ENCODE data around the gene EPHA10. TPM values are rescaled to one million over a fixed set of nuclear protein-coding genes. Genes with fewer than 3 reads are reported as not detected.
"Not testable (repeated sequence)": the region's sequence is repeated elsewhere in the genome, so short reads cannot be mapped to it uniquely, and the experiment has no call there.

Gene EPHA10
- total and polyA plus RNA-seq, 2 experiments from 2014 or later = not detected

- Histone ChIP-seq H4K20me1 (ENCODE audit: insufficient read depth) (no peaks in the 10 kb centered on the region), H3F3A (ENCODE audit: insufficient read depth) (no peaks in the 10 kb centered on the region), H2AFZ (no peak overlapping the region), H3K4me2 (ENCODE audit: unreplicated experiment) (no peak overlapping the region), H3K9me2 (ENCODE audit: insufficient read depth) (no peaks in the 10 kb centered on the region), H3K79me2 (ENCODE audit: insufficient read depth) (no peaks in the 10 kb centered on the region), H3K9me3 (ENCODE audit: low read depth) (no peaks in the 10 kb centered on the region), H3K27me3 (replicated peaks; ENCODE audit: insufficient read depth) (no peaks in the 10 kb centered on the region; the same call in 1 of the 2 replicates), H3K4me3 (no peak overlapping the region), H3K36me3 (ENCODE audit: low read depth) (no peaks in the 10 kb centered on the region), H3K9ac (no peak overlapping the region), H3K4me1 (ENCODE audit: insufficient read depth) (no peaks in the 10 kb centered on the region), H3K27ac (no peak overlapping the region)
- TF ChIP-seq EZH2phosphoT487 (IDR thresholded peaks at IDR 0.05; ENCODE audit: insufficient read depth, low read depth) (no peak), EZH2 (IDR thresholded peaks at IDR 0.05; ENCODE audit: insufficient read depth, poor library complexity, severe bottlenecking) (no peak)
- in situ Hi-C loops (cut with MboI) = no loop called here
- WGBS, 2 experiments (ENCODE audit: low coverage in 1 of 2, low lambda C conversion rate in 2 of 2, missing lambda C conversion rate in 2 of 2) = 48 to 49% methylated on average over 4 of the region's 4 CpGs
- no peak for DNase-seq
Observed at GRCh38 chr1:37776946-37777516, 12.1 kb upstream of the EPHA10 start.

GRCh38 chr1:37771440-37771839, 6.5 kb upstream of the EPHA10 start:
- H3K27ac ChIP-seq; H3K4me2 ChIP-seq (ENCODE audit: unreplicated experiment); H3K79me2 ChIP-seq (ENCODE audit: insufficient read depth); H2AFZ ChIP-seq; H4K20me1 ChIP-seq (ENCODE audit: insufficient read depth); H3K9ac ChIP-seq; H3K9me3 ChIP-seq (ENCODE audit: low read depth); H3K4me1 ChIP-seq (ENCODE audit: insufficient read depth); H3K4me3 ChIP-seq; H3K36me3 ChIP-seq (ENCODE audit: low read depth); H3F3A ChIP-seq (ENCODE audit: insufficient read depth); H3K9me2 ChIP-seq (ENCODE audit: insufficient read depth); DNase-seq; in situ Hi-C loops (cut with MboI): not testable (repeated sequence)
- H3K27me3 ChIP-seq (replicated peaks; ENCODE audit: insufficient read depth) = peaks cover 32% of the 10 kb centered on the region

- no peaks in the 10 kb centered on the region for H3F3A ChIP-seq (ENCODE audit: insufficient read depth)
- no peaks in the 10 kb centered on the region for H3K9me2 ChIP-seq (ENCODE audit: insufficient read depth)
- no peaks in the 10 kb centered on the region for H3K4me1 ChIP-seq (ENCODE audit: insufficient read depth)
- peaks cover 50% of the 10 kb centered on the region for H3K27me3 ChIP-seq (replicated peaks; ENCODE audit: insufficient read depth)
- in situ Hi-C loops (cut with MboI) = no loop called here
- 12 to 13% methylated on average over 2 of the region's 2 CpGs for WGBS, 2 experiments (ENCODE audit: low coverage in 1 of 2, low lambda C conversion rate in 2 of 2, missing lambda C conversion rate in 2 of 2)
- H4K20me1 ChIP-seq (ENCODE audit: insufficient read depth) = no peaks in the 10 kb centered on the region
- TF ChIP-seq EZH2 (IDR thresholded peaks at IDR 0.05; ENCODE audit: insufficient read depth, poor library complexity, severe bottlenecking) (no peak), EZH2phosphoT487 (IDR thresholded peaks at IDR 0.05; ENCODE audit: insufficient read depth, low read depth) (no peak)
- no peak overlapping the region for H3K27ac ChIP-seq
- H3K9me3 ChIP-seq (ENCODE audit: low read depth) = no peaks in the 10 kb centered on the region
- no peak overlapping the region for H2AFZ ChIP-seq
- no peaks in the 10 kb centered on the region for H3K36me3 ChIP-seq (ENCODE audit: low read depth)
- H3K4me3 ChIP-seq = no peak overlapping the region
- no peak for DNase-seq
- H3K9ac ChIP-seq = no peak overlapping the region
- H3K79me2 ChIP-seq (ENCODE audit: insufficient read depth) = no peaks in the 10 kb centered on the region
- no peak overlapping the region for H3K4me2 ChIP-seq (ENCODE audit: unreplicated experiment)
Observed at GRCh38 chr1:37767488-37767887, 2.6 kb upstream of the EPHA10 start.

- Histone ChIP-seq H3K4me1 (ENCODE audit: insufficient read depth) (no peaks in the 10 kb centered on the region), H3K4me2 (ENCODE audit: unreplicated experiment) (no peak overlapping the region), H3K27me3 (replicated peaks; ENCODE audit: insufficient read depth) (peaks cover 50% of the 10 kb centered on the region), H4K20me1 (ENCODE audit: insufficient read depth) (no peaks in the 10 kb centered on the region), H2AFZ (no peak overlapping the region), H3K4me3 (no peak overlapping the region), H3K79me2 (ENCODE audit: insufficient read depth) (no peaks in the 10 kb centered on the region), H3K36me3 (ENCODE audit: low read depth) (no peaks in the 10 kb centered on the region), H3K9me2 (ENCODE audit: insufficient read depth) (no peaks in the 10 kb centered on the region), H3F3A (ENCODE audit: insufficient read depth) (no peaks in the 10 kb centered on the region), H3K27ac (no peak overlapping the region), H3K9ac (no peak overlapping the region), H3K9me3 (ENCODE audit: low read depth) (no peaks in the 10 kb centered on the region)
- 1 to 3% methylated on average over 27 of the region's 27 CpGs for WGBS, 2 experiments (ENCODE audit: low coverage in 1 of 2, low lambda C conversion rate in 2 of 2, missing lambda C conversion rate in 2 of 2)
- in situ Hi-C loops (cut with MboI) = no loop called here
- DNase-seq = peak; percentile 8
- TF ChIP-seq EZH2 (IDR thresholded peaks at IDR 0.05; ENCODE audit: insufficient read depth, poor library complexity, severe bottlenecking) (no peak), EZH2phosphoT487 (IDR thresholded peaks at IDR 0.05; ENCODE audit: insufficient read depth, low read depth) (no peak)
Observed at GRCh38 chr1:37765916-37766664, 1.2 kb upstream of the EPHA10 start.
